T-helper 17 cell (primary cell): ENCODE results near the gene SOX6. TPM values are rescaled to one million over a fixed set of nuclear protein-coding genes. Genes with fewer than 3 reads are reported as not detected.
"Not testable (repeated sequence)": the region's sequence is repeated elsewhere in the genome, so short reads cannot be mapped to it uniquely, and the experiment has no call there.

Experiments used
- ATAC-seq: fragments of 150-1000 bp; cut with Tn5 transposase; 2 replicates; pipeline ENCODE4 v1.10.0; 2021; ENCODE audit warnings: mild to moderate bottlenecking, moderate library complexity
- DNase-seq, 3 donors: peaks; one replicate each; pipeline versions ENCODE4 v3.0.0 to v3.0.0-alpha.2; 2020 to 2021
- H3K9me3 ChIP-seq: one replicate; pipeline ENCODE4 v1.7.0; 2013; ENCODE audit warnings: low read length, mild to moderate bottlenecking; ENCODE audit not compliant: control insufficient read depth, poor library complexity, severe bottlenecking
- H3K27ac Mint-ChIP-seq: one replicate; pipeline ENCODE4 v1.8.0; 2022; ENCODE audit warnings: mild to moderate bottlenecking, moderate library complexity, mixed read lengths
- H3K27me3 Mint-ChIP-seq: one replicate; pipeline ENCODE4 v1.8.0; 2022; ENCODE audit warnings: mixed read lengths
- H3K36me3 Mint-ChIP-seq: one replicate; pipeline ENCODE4 v1.8.0; 2022; ENCODE audit warnings: low read depth, mixed read lengths
- H3K4me1 Mint-ChIP-seq: one replicate; pipeline ENCODE4 v1.8.0; 2022; ENCODE audit warnings: mild to moderate bottlenecking, mixed read lengths
- H3K4me3 Mint-ChIP-seq: one replicate; pipeline ENCODE4 v1.8.0; 2022; ENCODE audit warnings: mild to moderate bottlenecking, moderate library complexity, mixed read lengths
- total RNA-seq, 4 donors: library from RNA in 2 of 4; stranded (reverse) in 2 of 4; gene quantifications; one replicate each; pipeline ENCODE4 v1.2.3 and lab custom pipeline; 2022 to 2026

Gene SOX6
- total RNA-seq, 2 donors from 2014 or later = 0.10 TPM; not detected in 1

DNA sequence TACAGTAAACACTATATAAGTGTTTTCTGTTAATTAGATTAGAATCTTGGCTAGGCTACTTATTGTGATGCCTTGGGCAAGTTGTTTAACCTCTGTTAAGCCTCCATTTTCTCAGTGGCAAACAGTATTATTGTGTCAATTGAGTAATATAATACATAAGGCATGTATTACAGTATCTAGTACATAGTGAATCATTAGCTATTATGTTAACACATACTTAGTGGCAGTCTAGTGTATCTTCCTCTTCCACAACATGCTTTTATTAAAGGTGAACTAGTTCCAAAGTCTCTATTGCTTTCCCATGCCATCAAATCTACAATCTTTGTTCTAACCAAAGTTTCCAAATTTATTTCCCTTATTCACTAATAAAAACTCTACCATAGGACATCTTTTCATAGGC lies 200.9 kb downstream of the SOX6 start:
- no peaks in the 10 kb centered on the region for H3K4me1 Mint-ChIP-seq
- H3K27ac Mint-ChIP-seq = no peak overlapping the region
- ATAC-seq (no peak), DNase-seq (no peak)
- no peaks in the 10 kb centered on the region for H3K36me3 Mint-ChIP-seq
- no peaks in the 10 kb centered on the region for H3K27me3 Mint-ChIP-seq
- H3K9me3 ChIP-seq = no peaks in the 10 kb centered on the region
- no peak overlapping the region for H3K4me3 Mint-ChIP-seq

GRCh38 chr11:16154715-16155396 lies 201.5 kb downstream of the SOX6 start:
- Mint-ChIP-seq H3K36me3 (no peaks in the 10 kb centered on the region), H3K27me3 (no peaks in the 10 kb centered on the region), H3K4me3 (no peak overlapping the region), H3K4me1 (no peaks in the 10 kb centered on the region), H3K27ac (no peak overlapping the region)
- no peaks in the 10 kb centered on the region for H3K9me3 ChIP-seq
- no peak for DNase-seq
- ATAC-seq = no peak

DNA sequence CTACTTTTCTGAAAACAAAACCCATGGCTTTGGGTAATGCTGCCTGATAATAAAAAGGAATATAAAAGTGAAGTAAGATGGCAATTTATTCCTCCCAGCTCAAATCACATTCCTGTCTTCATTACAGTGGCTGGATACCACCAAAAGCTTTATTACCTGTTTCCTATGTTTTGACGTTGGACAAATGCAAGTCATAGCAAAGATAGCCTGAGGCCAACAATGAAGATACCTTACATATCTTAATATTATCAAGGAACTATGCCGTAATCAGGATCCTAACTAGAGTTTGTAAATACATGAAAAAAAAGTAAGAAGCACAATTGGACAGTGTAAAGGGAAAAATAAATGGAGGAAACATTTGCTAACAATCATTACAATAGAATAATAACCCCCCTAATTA lies 202.4 kb downstream of the SOX6 start:
- H3K9me3 ChIP-seq = no peaks in the 10 kb centered on the region
- H3K27ac Mint-ChIP-seq = no peak overlapping the region
- DNase-seq (no peak), ATAC-seq (no peak)
- H3K4me3 Mint-ChIP-seq = no peak overlapping the region
- no peaks in the 10 kb centered on the region for H3K27me3 Mint-ChIP-seq
- no peaks in the 10 kb centered on the region for H3K4me1 Mint-ChIP-seq
- H3K36me3 Mint-ChIP-seq = no peaks in the 10 kb centered on the region

DNA sequence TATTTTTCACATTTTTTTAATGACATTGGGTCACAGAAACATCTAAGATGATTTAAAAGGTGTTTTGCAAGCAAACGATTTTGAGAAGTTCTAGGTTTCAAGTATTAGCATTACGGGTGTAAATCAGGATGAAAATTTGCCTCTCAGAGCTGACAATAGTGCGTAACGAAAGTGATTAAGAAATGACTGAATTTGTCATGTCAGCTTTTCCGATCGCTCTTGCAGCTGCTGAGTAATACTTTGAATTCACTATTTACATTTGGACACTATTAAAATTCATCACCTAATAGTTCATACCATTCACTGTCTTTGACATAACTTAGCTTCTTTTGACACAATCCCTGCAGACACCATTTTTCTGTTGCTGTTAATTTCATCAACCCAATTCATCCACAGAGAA lies 205.2 kb downstream of the SOX6 start:
- no peak for ATAC-seq

GRCh38 chr11:16149476-16149875 lies 206.9 kb downstream of the SOX6 start:
- H3K9me3 ChIP-seq = no peaks in the 10 kb centered on the region
- DNase-seq = no peak
- H3K27me3 Mint-ChIP-seq = no peaks in the 10 kb centered on the region
- no peaks in the 10 kb centered on the region for H3K36me3 Mint-ChIP-seq
- no peaks in the 10 kb centered on the region for H3K4me1 Mint-ChIP-seq
- no peak for ATAC-seq
- H3K4me3 Mint-ChIP-seq = no peak overlapping the region
- no peak overlapping the region for H3K27ac Mint-ChIP-seq

More for the DNA sequence above, 205.2 kb downstream of the SOX6 start:
- no peak for DNase-seq
- H3K27me3 Mint-ChIP-seq = no peaks in the 10 kb centered on the region
- H3K9me3 ChIP-seq = no peaks in the 10 kb centered on the region
- no peak overlapping the region for H3K4me3 Mint-ChIP-seq
- H3K4me1 Mint-ChIP-seq = no peaks in the 10 kb centered on the region
- H3K27ac Mint-ChIP-seq = no peak overlapping the region
- H3K36me3 Mint-ChIP-seq = no peaks in the 10 kb centered on the region

GRCh38 chr11:16148301-16148931 lies 207.9 kb downstream of the SOX6 start:
- no peak overlapping the region for H3K27ac Mint-ChIP-seq
- ATAC-seq (no peak), DNase-seq (no peak)
- H3K27me3 Mint-ChIP-seq = no peaks in the 10 kb centered on the region
- no peaks in the 10 kb centered on the region for H3K9me3 ChIP-seq
- no peak overlapping the region for H3K4me3 Mint-ChIP-seq
- H3K36me3 Mint-ChIP-seq = no peaks in the 10 kb centered on the region
- no peaks in the 10 kb centered on the region for H3K4me1 Mint-ChIP-seq

GRCh38 chr11:16146980-16147379 lies 209.4 kb downstream of the SOX6 start:
- not testable (repeated sequence) for H3K36me3 Mint-ChIP-seq, H3K27ac Mint-ChIP-seq, DNase-seq, H3K9me3 ChIP-seq, H3K4me1 Mint-ChIP-seq, H3K4me3 Mint-ChIP-seq, H3K27me3 Mint-ChIP-seq, ATAC-seq

GRCh38 chr11:16141614-16142013 lies 214.7 kb downstream of the SOX6 start:
- H3K27ac Mint-ChIP-seq, H3K4me1 Mint-ChIP-seq, ATAC-seq, H3K36me3 Mint-ChIP-seq, H3K4me3 Mint-ChIP-seq, H3K9me3 ChIP-seq, DNase-seq, H3K27me3 Mint-ChIP-seq: not testable (repeated sequence)

DNA sequence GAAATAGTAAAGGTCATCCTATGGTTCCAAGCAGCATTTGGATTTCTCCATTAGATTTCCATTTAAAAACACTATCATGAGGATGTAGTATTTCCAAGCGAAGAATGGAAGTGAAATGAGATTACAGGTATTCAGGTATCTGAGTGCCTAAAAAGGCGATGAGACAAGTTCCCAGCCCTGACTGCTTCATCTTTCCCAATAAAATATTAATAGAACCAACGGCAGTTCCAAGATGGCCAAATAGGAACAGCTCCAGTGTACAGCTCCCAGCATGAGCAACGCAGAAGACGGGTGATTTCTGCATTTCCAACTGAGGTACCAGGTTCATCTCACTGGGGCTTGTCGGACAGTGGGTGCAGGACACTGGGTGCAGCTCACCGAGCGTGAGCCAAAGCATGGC lies 215.2 kb downstream of the SOX6 start:
- H3K36me3 Mint-ChIP-seq, H3K9me3 ChIP-seq, ATAC-seq, H3K4me3 Mint-ChIP-seq, H3K27me3 Mint-ChIP-seq, DNase-seq, H3K27ac Mint-ChIP-seq, H3K4me1 Mint-ChIP-seq: not testable (repeated sequence)

GRCh38 chr11:16136792-16137390 lies 219.5 kb downstream of the SOX6 start:
- DNase-seq (no peak), ATAC-seq (no peak)
- no peaks in the 10 kb centered on the region for H3K27me3 Mint-ChIP-seq
- no peak overlapping the region for H3K4me3 Mint-ChIP-seq
- no peak overlapping the region for H3K27ac Mint-ChIP-seq
- H3K9me3 ChIP-seq = no peaks in the 10 kb centered on the region
- no peaks in the 10 kb centered on the region for H3K36me3 Mint-ChIP-seq
- H3K4me1 Mint-ChIP-seq = no peaks in the 10 kb centered on the region

DNA sequence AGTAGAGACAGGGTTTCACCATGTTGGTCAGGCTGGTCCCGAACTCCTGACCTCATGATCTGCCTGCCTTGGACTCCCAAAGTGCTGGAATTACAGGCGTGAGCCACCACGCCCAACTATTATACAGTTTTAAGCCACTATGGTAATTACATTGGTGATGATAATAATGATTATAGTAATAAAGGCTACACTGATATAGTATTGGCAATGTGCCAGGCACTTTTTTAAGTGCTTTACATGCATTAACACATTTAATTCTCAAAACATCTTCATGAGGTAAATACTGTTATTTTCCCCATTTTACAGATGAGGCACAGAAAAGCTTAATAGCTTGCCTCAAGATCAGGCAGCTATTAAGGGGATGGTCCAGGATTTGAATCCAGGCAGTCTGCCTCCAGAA lies 222.5 kb downstream of the SOX6 start:
- ATAC-seq = no peak
- Mint-ChIP-seq H3K36me3 (no peaks in the 10 kb centered on the region), H3K4me1 (no peaks in the 10 kb centered on the region), H3K27me3 (no peaks in the 10 kb centered on the region), H3K4me3 (no peak overlapping the region), H3K27ac (no peak overlapping the region)
- H3K9me3 ChIP-seq = no peaks in the 10 kb centered on the region
- no peak for DNase-seq

DNA sequence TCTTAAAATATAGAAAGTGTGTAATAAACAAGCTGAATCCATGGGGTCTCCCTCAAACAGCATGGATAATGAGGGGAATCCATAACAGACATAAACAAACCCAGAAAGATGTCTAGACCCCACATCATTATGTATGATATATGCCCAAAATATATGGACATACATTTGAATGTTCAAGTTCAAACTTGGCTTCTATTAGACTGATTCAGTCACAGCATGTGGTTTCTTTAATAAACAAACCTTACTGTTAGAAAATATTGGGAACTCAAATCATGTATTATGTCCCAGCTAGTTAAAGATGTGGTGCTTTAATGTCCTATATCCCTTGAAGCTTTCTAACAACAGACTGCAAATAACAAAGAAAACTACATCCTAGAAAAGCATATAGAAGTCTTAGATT lies 228.6 kb downstream of the SOX6 start:
- no peaks in the 10 kb centered on the region for H3K9me3 ChIP-seq
- ATAC-seq (no peak), DNase-seq (no peak)
- no peak overlapping the region for H3K27ac Mint-ChIP-seq
- H3K4me1 Mint-ChIP-seq = no peaks in the 10 kb centered on the region
- no peaks in the 10 kb centered on the region for H3K36me3 Mint-ChIP-seq
- H3K27me3 Mint-ChIP-seq = no peaks in the 10 kb centered on the region
- H3K4me3 Mint-ChIP-seq = no peak overlapping the region

GRCh38 chr11:16126362-16126761 lies 230.0 kb downstream of the SOX6 start:
- H3K4me1 Mint-ChIP-seq = no peaks in the 10 kb centered on the region

GRCh38 chr11:16125796-16126195 lies 230.6 kb downstream of the SOX6 start:
- Mint-ChIP-seq H3K4me1 (no peaks in the 10 kb centered on the region), H3K36me3 (no peaks in the 10 kb centered on the region), H3K27me3 (no peaks in the 10 kb centered on the region), H3K27ac (no peak overlapping the region), H3K4me3 (no peak overlapping the region)
- H3K9me3 ChIP-seq = no peaks in the 10 kb centered on the region
- ATAC-seq = no peak
- no peak for DNase-seq

More at GRCh38 chr11:16126362-16126761, 230.0 kb downstream of the SOX6 start:
- DNase-seq (no peak), ATAC-seq (no peak)
- no peaks in the 10 kb centered on the region for H3K9me3 ChIP-seq
- H3K4me3 Mint-ChIP-seq = no peak overlapping the region
- H3K36me3 Mint-ChIP-seq = no peaks in the 10 kb centered on the region
- H3K27ac Mint-ChIP-seq = no peak overlapping the region
- H3K27me3 Mint-ChIP-seq = no peaks in the 10 kb centered on the region
